ENCODE measurements around the gene RABGAP1L. TPM values are rescaled to one million over a fixed set of nuclear protein-coding genes. Genes with fewer than 3 reads are reported as not detected.
A peak's percentile ranks its signal among the peaks of the same experiment; 100 is the strongest.

Gene RABGAP1L
- total and polyA plus RNA-seq, 10 of the 15 experiments (the other 5 are each of a cell fraction or from before 2014, with no cell fraction given) = 5.8 to 194 (median 113) TPM

- TF ChIP-seq TCF12 (IDR thresholded peaks at IDR 0.05; ENCODE audit: low read depth, low read length) (no peak), SP1 (IDR thresholded peaks at IDR 0.05; ENCODE audit: low read depth, low read length) (no peak), TCF7 (IDR thresholded peaks at IDR 0.05; ENCODE audit: borderline replicate concordance) (peak; percentile 73; the same call in 1 of the 2 replicates), RAD51 (IDR thresholded peaks at IDR 0.05) (no peak), MEF2A (IDR thresholded peaks at IDR 0.05; ENCODE audit: insufficient read depth, low read depth, low read length) (no peak), CEBPB (IDR thresholded peaks at IDR 0.05; ENCODE audit: borderline replicate concordance in 1 of 2, low read depth in 2 of 2, low read length in 2 of 2) (no peak), BRCA1 (IDR thresholded peaks at IDR 0.05; ENCODE audit: low read depth, low read length) (no peak), FOS (IDR thresholded peaks at IDR 0.05; ENCODE audit: borderline replicate concordance, extremely low read depth, insufficient read length) (no peak), ZNF622 (IDR thresholded peaks at IDR 0.05) (no peak), IRF4 (IDR thresholded peaks at IDR 0.05; ENCODE audit: low read depth, low read length) (no peak), WRNIP1 (IDR thresholded peaks at IDR 0.05; ENCODE audit: borderline replicate concordance, low read depth, low read length) (no peak), JUNB (IDR thresholded peaks at IDR 0.05) (peak; percentile 38; the same call in 1 of the 2 replicates), ATF2 (IDR thresholded peaks at IDR 0.05; ENCODE audit: low read length) (no peak), ZNF274 (IDR thresholded peaks at IDR 0.05; ENCODE audit: insufficient read depth, insufficient read length) (no peak), ZBTB11 (CRISPR knock-in tag; IDR thresholded peaks at IDR 0.05) (no peak), IKZF2 (IDR thresholded peaks at IDR 0.05) (peak in 1 of 2 experiments; percentile 20; a peak in 2 of 4 replicates)
- TF ChIP-seq, protein P1, sequence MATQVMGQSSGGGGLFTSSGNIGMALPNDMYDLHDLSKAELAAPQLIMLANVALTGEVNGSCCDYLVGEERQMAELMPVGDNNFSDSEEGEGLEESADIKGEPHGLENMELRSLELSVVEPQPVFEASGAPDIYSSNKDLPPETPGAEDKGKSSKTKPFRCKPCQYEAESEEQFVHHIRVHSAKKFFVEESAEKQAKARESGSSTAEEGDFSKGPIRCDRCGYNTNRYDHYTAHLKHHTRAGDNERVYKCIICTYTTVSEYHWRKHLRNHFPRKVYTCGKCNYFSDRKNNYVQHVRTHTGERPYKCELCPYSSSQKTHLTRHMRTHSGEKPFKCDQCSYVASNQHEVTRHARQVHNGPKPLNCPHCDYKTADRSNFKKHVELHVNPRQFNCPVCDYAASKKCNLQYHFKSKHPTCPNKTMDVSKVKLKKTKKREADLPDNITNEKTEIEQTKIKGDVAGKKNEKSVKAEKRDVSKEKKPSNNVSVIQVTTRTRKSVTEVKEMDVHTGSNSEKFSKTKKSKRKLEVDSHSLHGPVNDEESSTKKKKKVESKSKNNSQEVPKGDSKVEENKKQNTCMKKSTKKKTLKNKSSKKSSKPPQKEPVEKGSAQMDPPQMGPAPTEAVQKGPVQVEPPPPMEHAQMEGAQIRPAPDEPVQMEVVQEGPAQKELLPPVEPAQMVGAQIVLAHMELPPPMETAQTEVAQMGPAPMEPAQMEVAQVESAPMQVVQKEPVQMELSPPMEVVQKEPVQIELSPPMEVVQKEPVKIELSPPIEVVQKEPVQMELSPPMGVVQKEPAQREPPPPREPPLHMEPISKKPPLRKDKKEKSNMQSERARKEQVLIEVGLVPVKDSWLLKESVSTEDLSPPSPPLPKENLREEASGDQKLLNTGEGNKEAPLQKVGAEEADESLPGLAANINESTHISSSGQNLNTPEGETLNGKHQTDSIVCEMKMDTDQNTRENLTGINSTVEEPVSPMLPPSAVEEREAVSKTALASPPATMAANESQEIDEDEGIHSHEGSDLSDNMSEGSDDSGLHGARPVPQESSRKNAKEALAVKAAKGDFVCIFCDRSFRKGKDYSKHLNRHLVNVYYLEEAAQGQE (IDR thresholded peaks at IDR 0.05; ENCODE audit: low read depth, low read length) = no peak
- TF ChIP-seq, protein P2, sequence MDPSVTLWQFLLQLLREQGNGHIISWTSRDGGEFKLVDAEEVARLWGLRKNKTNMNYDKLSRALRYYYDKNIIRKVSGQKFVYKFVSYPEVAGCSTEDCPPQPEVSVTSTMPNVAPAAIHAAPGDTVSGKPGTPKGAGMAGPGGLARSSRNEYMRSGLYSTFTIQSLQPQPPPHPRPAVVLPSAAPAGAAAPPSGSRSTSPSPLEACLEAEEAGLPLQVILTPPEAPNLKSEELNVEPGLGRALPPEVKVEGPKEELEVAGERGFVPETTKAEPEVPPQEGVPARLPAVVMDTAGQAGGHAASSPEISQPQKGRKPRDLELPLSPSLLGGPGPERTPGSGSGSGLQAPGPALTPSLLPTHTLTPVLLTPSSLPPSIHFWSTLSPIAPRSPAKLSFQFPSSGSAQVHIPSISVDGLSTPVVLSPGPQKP (IDR thresholded peaks at IDR 0.05; ENCODE audit: low read depth, low read length) = no peak
- TF ChIP-seq, protein P3, sequence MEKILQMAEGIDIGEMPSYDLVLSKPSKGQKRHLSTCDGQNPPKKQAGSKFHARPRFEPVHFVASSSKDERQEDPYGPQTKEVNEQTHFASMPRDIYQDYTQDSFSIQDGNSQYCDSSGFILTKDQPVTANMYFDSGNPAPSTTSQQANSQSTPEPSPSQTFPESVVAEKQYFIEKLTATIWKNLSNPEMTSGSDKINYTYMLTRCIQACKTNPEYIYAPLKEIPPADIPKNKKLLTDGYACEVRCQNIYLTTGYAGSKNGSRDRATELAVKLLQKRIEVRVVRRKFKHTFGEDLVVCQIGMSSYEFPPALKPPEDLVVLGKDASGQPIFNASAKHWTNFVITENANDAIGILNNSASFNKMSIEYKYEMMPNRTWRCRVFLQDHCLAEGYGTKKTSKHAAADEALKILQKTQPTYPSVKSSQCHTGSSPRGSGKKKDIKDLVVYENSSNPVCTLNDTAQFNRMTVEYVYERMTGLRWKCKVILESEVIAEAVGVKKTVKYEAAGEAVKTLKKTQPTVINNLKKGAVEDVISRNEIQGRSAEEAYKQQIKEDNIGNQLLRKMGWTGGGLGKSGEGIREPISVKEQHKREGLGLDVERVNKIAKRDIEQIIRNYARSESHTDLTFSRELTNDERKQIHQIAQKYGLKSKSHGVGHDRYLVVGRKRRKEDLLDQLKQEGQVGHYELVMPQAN (conservative IDR thresholded peaks at IDR 0.05) = no peak
Observed at GRCh38 chr1:174938281-174939007, 779.1 kb downstream of the RABGAP1L start (continued).

Data from GM12878 (cell line).